Skeletal muscle tissue (tissue), 4 donors: ENCODE data around the gene AK5. TPM values are rescaled to one million over a fixed set of nuclear protein-coding genes. Genes with fewer than 3 reads are reported as not detected.
"Not testable (repeated sequence)": the region's sequence is repeated elsewhere in the genome, so short reads cannot be mapped to it uniquely, and the experiment has no call there.

Source experiments
- H3K27ac ChIP-seq: one replicate; pipeline ENCODE4 v1.7.0; 2013; ENCODE audit warnings: mild to moderate bottlenecking, low read depth, low read length, inconsistent platforms
- H3K27me3 ChIP-seq, 3 donors: one replicate each; pipeline ENCODE4 v1.7.0; 2013; ENCODE audit warnings: low read length in 3 of 3; ENCODE audit not compliant: control insufficient read depth in 3 of 3, insufficient read depth in 3 of 3
- H3K36me3 ChIP-seq, 3 donors: one replicate each; pipeline ENCODE4 v1.7.0; 2013; ENCODE audit warnings: low read length in 3 of 3; ENCODE audit not compliant: control insufficient read depth in 3 of 3, insufficient read depth in 3 of 3
- H3K4me1 ChIP-seq, 3 donors: one replicate each; pipeline ENCODE4 v1.7.0; 2013; ENCODE audit warnings: low read length in 3 of 3, mild to moderate bottlenecking in 3 of 3; ENCODE audit not compliant: control insufficient read depth in 3 of 3, insufficient read depth in 3 of 3
- H3K4me3 ChIP-seq, 3 donors: one replicate each; pipeline ENCODE4 v1.7.0; 2013; ENCODE audit warnings: low read length in 3 of 3
- H3K9ac ChIP-seq, 3 donors: one replicate each; pipeline ENCODE4 v1.7.0; 2013; ENCODE audit warnings: low read length in 3 of 3, mild to moderate bottlenecking in 3 of 3, moderate library complexity in 2 of 3, low read depth in 1 of 3
- H3K9me3 ChIP-seq, 3 donors: one replicate each; pipeline ENCODE4 v1.7.0; 2013; ENCODE audit warnings: low read length in 3 of 3; ENCODE audit not compliant: control insufficient read depth in 3 of 3
- total RNA-seq: library from RNA; depleted of rRNA; stranded (reverse); fragments of >200 nt; gene quantifications from one replicate; pipeline ENCODE4 v1.2.3, GENCODE V29; 2014
- donor health status: Osteomylitis.

AK5 gene
- total RNA-seq, 1 donor from 2014 or later, result 11.5 TPM

DNA sequence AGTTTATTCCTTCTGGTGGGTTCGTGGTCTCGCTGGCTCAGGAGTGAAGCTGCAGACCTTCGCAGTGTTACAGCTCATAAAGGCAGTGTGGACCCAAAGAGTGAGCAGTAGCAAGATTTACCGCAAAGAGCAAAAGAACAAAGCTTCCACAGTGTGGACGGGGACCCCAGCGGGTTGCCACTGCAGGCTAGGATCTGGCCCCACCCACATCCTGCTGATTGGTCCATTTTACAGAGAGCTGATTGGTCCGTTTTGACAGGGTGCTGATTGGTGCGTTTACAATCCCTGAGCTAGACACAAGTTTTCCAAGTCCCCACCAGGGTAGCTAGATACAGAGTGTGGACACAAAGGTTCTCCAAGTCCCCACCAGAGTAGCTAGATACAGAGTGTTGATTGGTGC lies 249.3 kb downstream of the AK5 start:
- not testable (repeated sequence) for H3K4me1 ChIP-seq, H3K36me3 ChIP-seq, H3K4me3 ChIP-seq, H3K27ac ChIP-seq, H3K9ac ChIP-seq, H3K27me3 ChIP-seq, H3K9me3 ChIP-seq

DNA sequence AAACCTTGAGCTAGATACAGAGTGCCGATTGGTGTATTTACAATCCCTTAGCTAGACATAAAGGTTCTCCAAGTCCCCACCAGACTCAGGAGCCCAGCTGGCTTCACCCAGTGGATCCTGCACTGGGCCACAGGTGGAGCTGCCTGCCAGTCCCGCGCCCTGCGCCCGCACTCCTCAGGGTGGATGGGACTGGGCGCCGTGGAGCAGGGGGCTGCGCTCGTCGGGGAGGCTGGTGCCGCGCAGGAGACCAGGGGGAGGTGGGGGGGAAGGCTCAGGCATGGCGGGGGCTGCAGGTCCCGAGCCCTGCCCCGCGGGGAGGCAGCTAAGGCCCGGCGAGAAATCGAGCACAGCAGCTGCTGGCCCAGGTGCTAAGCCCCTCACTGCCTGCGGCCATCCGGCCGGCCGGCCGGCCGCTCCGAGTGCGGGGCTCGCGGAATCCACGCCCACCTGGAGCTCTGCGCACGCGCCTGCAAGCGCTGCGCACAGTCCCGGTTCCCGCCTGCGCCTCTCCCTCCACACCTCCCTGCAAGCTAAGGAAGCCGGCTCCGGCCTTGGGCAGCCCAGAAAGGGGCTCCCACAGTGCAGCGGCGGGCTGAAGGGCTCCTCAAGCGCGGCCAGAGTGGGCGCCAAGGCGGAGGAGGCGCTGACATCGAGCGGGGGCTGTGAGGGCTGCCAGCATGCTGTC lies 249.9 kb downstream of the AK5 start:
- not testable (repeated sequence) for H3K9me3 ChIP-seq, H3K4me1 ChIP-seq, H3K27me3 ChIP-seq, H3K27ac ChIP-seq, H3K4me3 ChIP-seq, H3K9ac ChIP-seq, H3K36me3 ChIP-seq

DNA sequence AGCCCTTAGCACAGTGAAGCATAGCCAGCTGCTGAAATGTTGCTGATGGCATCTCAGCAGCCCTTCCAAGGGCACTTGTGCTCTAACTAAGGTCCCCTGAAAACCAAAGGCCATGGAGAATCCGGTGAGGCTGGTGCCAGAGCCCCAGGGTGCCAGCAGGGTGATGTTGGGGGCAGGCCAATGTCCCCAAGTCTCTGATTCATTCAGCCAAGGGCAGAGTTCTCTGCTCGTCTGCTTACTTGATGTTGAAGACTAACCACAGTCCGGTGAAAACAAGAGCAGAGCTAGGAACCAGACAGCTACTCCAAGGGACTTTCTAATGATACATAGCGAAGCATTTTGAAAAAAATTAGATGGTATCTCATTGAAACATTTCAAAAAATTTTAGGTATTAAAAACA lies 250.8 kb downstream of the AK5 start:
- H3K27me3 ChIP-seq, result no peaks in the 10 kb centered on the region
- H3K4me1 ChIP-seq, result peaks cover 0 to 5% (median 0%) of the 10 kb centered on the region in 3 donors
- no peaks in the 10 kb centered on the region for H3K36me3 ChIP-seq
- no peak overlapping the region for H3K9ac ChIP-seq
- no peaks in the 10 kb centered on the region for H3K9me3 ChIP-seq
- no peak overlapping the region for H3K4me3 ChIP-seq
- H3K27ac ChIP-seq, result no peak overlapping the region

DNA sequence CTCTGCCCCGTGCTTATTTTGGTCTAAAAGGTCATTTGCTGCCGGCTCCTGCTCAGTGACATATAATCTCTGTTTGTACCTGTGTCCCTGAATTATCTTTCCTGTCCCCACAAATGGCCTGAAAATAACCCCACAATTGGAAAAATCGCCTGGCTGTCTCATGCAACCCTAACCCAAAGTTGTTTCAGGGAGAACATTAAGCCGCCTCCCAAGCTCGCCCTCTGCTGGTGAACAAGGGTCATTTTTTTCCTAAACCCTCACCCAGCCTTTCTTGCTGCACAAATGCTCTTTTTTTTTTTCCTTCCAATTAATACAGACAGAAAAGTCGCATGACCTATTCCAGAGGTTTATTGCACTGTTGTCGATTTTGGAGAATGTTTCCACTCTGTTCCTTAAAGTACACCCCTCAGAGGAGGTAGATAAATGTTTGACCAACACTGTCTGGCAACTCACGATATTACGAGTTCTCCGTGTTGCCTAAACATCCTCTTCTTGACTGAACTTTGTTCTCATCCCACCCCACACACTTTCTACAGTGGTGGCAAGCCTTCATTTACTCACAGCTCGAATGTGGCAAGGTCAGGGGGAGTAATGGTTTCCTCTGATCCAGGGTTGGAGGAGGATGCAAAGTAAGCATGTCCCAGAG lies 252.0 kb downstream of the AK5 start:
- no peaks in the 10 kb centered on the region for H3K36me3 ChIP-seq
- H3K27ac ChIP-seq, result no peak overlapping the region
- no peaks in the 10 kb centered on the region for H3K27me3 ChIP-seq
- H3K4me1 ChIP-seq, result peaks cover 0 to 6% (median under 1%) of the 10 kb centered on the region in 3 donors
- H3K9me3 ChIP-seq, result no peaks in the 10 kb centered on the region
- peak overlapping the region in 1 of 3 donors; percentile 25 for H3K9ac ChIP-seq
- no peak overlapping the region for H3K4me3 ChIP-seq

DNA sequence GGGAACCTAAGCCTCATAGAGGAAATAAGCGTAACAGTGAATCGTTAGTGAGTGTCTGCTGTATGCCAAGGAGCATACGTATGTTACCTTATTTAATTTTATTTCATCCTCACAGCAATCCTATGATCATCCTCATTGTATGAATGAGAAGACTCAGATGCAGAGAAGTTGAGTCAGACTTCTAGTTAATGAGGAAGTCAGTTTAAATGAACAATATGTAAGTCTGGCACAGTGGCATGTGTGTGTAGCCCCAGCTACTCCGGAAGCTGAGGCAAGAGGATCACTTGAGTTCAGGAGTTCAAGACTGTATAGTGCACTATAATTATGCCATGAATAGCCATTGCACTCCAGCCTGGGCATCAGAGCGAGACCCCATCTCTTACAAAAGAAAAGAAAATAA lies 252.6 kb downstream of the AK5 start:
- peaks cover 5 to 12% (median 7%) of the 10 kb centered on the region in 3 donors for H3K4me1 ChIP-seq
- H3K36me3 ChIP-seq, result no peaks in the 10 kb centered on the region
- no peak overlapping the region for H3K4me3 ChIP-seq
- H3K27ac ChIP-seq, result no peak overlapping the region
- H3K27me3 ChIP-seq, result no peaks in the 10 kb centered on the region
- no peak overlapping the region for H3K9ac ChIP-seq
- H3K9me3 ChIP-seq, result no peaks in the 10 kb centered on the region

DNA sequence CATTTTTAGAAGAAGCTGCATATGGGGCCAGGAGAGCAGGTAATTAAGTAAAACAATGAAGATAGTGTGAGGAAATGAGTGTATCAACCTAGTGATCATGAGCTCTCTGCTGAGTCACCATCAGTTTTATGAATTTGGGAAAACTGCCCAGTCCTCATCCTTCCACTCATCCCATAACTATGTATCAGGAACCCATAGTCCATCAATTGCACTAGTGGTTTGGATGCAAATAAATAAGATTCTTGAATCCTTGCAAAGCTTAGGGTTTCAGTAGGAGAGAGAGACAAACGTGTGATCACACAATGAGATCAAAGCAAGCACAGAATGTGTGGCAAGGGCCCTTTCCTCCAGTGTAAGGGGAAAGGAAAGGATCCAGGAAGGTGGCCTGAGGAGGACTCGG lies 255.0 kb downstream of the AK5 start:
- Histone ChIP-seq H3K9ac (no peak overlapping the region), H3K27ac (no peak overlapping the region), H3K9me3 (no peaks in the 10 kb centered on the region), H3K4me1 (peaks cover 8 to 17% (median 16%) of the 10 kb centered on the region in 3 donors), H3K4me3 (no peak overlapping the region), H3K27me3 (no peaks in the 10 kb centered on the region), H3K36me3 (no peaks in the 10 kb centered on the region)

DNA sequence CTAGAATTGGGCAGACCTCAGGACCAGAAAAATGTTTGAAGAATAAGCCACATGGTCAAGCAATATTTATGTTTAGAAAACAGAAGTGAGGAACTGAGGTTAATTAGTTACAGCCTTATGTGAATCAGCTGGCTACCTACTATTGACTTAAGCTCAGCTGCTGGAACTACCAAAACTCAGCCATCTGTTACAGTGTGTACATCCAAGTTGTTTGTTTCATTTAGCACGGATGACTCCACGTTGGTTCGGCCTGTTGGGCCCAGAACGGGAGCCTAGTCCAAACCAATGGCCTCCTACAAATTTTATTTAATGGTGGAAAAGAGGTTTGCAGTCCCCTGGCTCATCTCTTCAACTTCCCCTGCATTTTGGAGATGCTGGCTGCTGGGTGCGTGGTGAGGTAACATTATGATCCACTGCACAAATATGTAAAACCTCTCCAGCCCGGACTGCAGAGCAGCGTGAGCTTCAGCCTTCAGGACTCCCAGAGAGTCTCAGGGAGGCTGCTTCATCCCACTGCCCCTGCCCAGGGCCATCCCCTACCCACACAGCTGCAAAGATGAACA lies 257.2 kb downstream of the AK5 start:
- no peaks in the 10 kb centered on the region for H3K9me3 ChIP-seq
- peaks cover 8 to 17% (median 16%) of the 10 kb centered on the region in 3 donors for H3K4me1 ChIP-seq
- peak overlapping the region; percentile 49 for H3K27ac ChIP-seq
- peak overlapping the region in 2 of 3 donors; percentile 19 to 21 for H3K9ac ChIP-seq
- H3K4me3 ChIP-seq, result no peak overlapping the region
- no peaks in the 10 kb centered on the region for H3K27me3 ChIP-seq
- no peaks in the 10 kb centered on the region for H3K36me3 ChIP-seq

DNA sequence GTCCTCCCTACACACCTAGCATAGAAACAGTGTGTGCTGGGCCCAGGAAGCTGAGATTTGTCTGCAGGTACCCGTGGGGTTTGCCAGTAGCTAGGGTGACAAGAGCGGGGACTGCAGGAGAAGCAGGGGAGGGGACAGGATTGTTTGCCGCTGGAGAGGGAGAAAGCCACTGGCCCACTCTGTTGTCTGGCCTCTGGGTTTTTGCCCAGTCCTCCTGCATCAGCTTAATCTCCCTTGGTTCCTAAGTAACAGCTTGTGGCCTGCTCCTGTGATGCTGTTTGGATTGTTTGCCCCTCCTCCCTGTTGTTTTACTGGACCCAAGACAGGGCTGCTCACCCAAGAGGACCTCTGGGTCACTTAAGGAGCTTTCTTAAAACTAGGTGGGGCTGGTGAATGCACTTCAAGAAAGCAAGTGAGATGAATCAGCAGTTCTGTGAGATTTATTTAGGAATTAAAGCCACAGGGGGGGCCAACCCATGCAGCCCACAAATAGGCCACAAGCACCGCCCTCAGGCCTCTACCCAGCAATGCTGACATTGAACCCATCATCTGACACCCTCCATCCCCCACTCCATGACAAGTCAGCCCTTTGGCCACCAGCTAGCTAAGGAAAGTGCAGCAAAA lies 257.8 kb downstream of the AK5 start:
- no peaks in the 10 kb centered on the region for H3K36me3 ChIP-seq
- no peak overlapping the region for H3K4me3 ChIP-seq
- no peaks in the 10 kb centered on the region for H3K9me3 ChIP-seq
- H3K27ac ChIP-seq, result peak overlapping the region; percentile 49
- peak overlapping the region in 2 of 3 donors; percentile 19 to 21 for H3K9ac ChIP-seq
- H3K27me3 ChIP-seq, result no peaks in the 10 kb centered on the region
- H3K4me1 ChIP-seq, result peaks cover 8 to 17% (median 16%) of the 10 kb centered on the region in 3 donors

DNA sequence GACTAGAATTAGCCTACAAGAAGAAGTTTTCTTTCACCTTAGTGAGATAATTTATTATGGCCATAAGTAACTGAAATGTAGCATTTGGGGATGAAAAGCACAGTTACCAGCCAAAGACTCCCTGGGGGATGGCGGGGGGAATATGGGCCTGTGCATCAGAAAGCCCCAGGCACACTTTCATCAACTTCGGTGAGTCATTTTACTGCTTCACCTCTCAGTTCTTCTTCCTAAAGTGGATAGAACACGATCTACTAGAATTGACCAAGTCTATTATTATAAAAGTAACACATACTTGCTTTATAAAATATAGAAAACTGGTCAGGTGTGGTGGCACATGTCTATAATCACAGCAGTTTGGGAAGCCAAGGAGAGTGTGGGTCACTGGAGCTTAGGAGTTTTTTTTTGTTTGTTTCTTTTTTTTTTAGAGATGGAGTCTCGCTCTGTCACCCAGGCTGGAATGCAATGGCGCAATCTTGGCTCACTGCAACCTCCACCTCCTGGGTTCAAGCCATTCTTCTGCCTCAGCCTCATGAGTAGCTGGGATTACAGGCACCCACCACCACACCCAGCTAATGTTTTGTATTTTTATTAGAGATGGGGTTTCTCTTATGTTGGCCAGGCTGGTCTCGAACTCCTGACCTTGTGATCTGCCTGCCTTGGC lies 258.8 kb downstream of the AK5 start:
- Histone ChIP-seq H3K9me3 (no peaks in the 10 kb centered on the region), H3K4me3 (no peak overlapping the region), H3K27me3 (no peaks in the 10 kb centered on the region), H3K27ac (no peak overlapping the region), H3K36me3 (no peaks in the 10 kb centered on the region), H3K4me1 (peaks cover 8 to 17% (median 16%) of the 10 kb centered on the region in 3 donors), H3K9ac (no peak overlapping the region)
